ENCODE results near the gene DTNB.

The DTNB gene

DNA sequence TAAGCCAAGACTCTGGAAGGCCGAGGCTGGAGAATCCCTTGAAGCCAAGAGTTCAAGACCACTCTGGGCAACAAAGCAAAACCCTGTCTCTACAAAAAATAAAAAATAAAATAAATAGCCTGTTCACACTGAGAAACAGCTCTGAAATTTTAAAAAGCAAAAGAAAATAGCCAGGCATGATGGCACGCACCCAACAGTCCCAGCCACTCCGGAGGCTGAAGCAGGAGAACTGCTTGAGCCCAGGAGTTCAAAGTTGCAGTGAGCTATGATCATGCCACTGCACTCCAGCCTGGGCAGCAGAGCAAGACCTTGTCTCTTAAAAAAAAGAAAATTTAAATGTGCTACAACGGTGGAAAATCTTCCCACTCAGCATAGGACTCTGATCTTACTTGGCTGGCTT is 52.7 kb downstream of the DTNB start:
- Histone ChIP-seq H3K27ac (ENCODE audit: extremely low read depth, low read depth, low read length) (no peak overlapping the region), H3K9me3 (ENCODE audit: control insufficient read depth, insufficient read depth, low read depth, low read length) (no peaks in the 10 kb centered on the region), H3K4me1 (ENCODE audit: control insufficient read depth, insufficient read depth, low read length) (peaks cover 26% of the 10 kb centered on the region), H3K36me3 (ENCODE audit: control insufficient read depth in 2 of 2, insufficient read depth in 1 of 2, low read length in 2 of 2) (peaks cover 3 to 4% of the 10 kb centered on the region in 2 experiments; a peak in 1 of 3 replicates), H3K4me3 (ENCODE audit: low read depth, low read length) (no peak overlapping the region)
- CTCF ChIA-PET, result interaction anchor here (0.5 to 4.0 kb wide), 3 partner anchors 14 to 189 kb away, joined by 3 to 33 read pairs (median 3); no protein-coding TSS in a partner anchor
- POLR2A ChIA-PET, result no interaction called here
- TF ChIP-seq GLI4 (tag by site-specific recombination; IDR thresholded peaks at IDR 0.05) (no peak), ZNF10 (tag by site-specific recombination; IDR thresholded peaks at IDR 0.05) (no peak), ZNF621 (tag by site-specific recombination; IDR thresholded peaks at IDR 0.05) (no peak), ZNF311 (tag by site-specific recombination; IDR thresholded peaks at IDR 0.05; ENCODE audit: borderline replicate concordance) (no peak), TCF7L2 (IDR thresholded peaks at IDR 0.05; ENCODE audit: borderline replicate concordance, low read depth, low read length) (no peak), ZBTB8A (tag by site-specific recombination; IDR thresholded peaks at IDR 0.05) (no peak), ZBTB7A (tag by site-specific recombination; IDR thresholded peaks at IDR 0.05; ENCODE audit: low read depth) (no peak), ZNF654 (tag by site-specific recombination; IDR thresholded peaks at IDR 0.05; ENCODE audit: low read depth) (no peak)

DNA sequence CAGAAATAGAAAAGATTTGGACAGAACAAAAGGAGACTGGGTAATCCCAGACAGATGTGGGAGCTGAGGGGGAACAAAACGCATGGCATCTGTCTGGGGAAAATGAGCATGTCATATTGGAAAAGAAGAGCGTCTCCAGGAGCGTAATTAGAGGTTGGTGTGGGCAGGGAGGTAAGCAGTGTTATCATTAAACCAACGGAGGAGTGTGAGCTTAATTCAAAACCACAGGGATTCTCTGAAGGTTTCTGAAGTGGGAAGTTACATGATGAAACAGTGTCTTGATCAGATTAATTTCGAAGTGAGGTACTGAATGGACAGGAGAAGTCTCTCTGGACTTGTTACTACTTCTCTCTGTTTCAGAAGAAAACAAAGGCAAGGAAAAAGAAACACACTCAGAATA is 53.3 kb downstream of the DTNB start:
- Histone ChIP-seq H3K4me1 (ENCODE audit: control insufficient read depth, insufficient read depth, low read length) (peaks cover 26% of the 10 kb centered on the region), H3K4me3 (ENCODE audit: low read depth, low read length) (no peak overlapping the region), H3K27ac (ENCODE audit: extremely low read depth, low read depth, low read length) (no peak overlapping the region), H3K36me3 (ENCODE audit: control insufficient read depth in 2 of 2, insufficient read depth in 1 of 2, low read length in 2 of 2) (no peaks in the 10 kb centered on the region), H3K9me3 (ENCODE audit: control insufficient read depth, insufficient read depth, low read depth, low read length) (no peaks in the 10 kb centered on the region)
- ChIA-PET POLR2A (no interaction called here), CTCF (interaction anchor here (0.5 to 4.0 kb wide), 3 partner anchors 13 to 189 kb away, joined by 3 to 33 read pairs (median 3); no protein-coding TSS in a partner anchor)
- TF ChIP-seq, protein P1, sequence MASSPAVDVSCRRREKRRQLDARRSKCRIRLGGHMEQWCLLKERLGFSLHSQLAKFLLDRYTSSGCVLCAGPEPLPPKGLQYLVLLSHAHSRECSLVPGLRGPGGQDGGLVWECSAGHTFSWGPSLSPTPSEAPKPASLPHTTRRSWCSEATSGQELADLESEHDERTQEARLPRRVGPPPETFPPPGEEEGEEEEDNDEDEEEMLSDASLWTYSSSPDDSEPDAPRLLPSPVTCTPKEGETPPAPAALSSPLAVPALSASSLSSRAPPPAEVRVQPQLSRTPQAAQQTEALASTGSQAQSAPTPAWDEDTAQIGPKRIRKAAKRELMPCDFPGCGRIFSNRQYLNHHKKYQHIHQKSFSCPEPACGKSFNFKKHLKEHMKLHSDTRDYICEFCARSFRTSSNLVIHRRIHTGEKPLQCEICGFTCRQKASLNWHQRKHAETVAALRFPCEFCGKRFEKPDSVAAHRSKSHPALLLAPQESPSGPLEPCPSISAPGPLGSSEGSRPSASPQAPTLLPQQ (tag by site-specific recombination; IDR thresholded peaks at IDR 0.05), result no peak
- no peak for TF ChIP-seq ZNF133 (tag by site-specific recombination; IDR thresholded peaks at IDR 0.05)
- TF ChIP-seq ZFP69B (tag by site-specific recombination; IDR thresholded peaks at IDR 0.05), result no peak
- TF ChIP-seq ZNF664 (tag by site-specific recombination; IDR thresholded peaks at IDR 0.05), result no peak
- TF ChIP-seq ZNF501 (tag by site-specific recombination; IDR thresholded peaks at IDR 0.05), result no peak
- peak; percentile 80 for TF ChIP-seq OSR2 (tag by site-specific recombination; IDR thresholded peaks at IDR 0.05)
- no peak for TF ChIP-seq ZNF747 (tag by site-specific recombination; IDR thresholded peaks at IDR 0.05)
- TF ChIP-seq KLF1 (tag by site-specific recombination; IDR thresholded peaks at IDR 0.05), result no peak
- no peak for TF ChIP-seq ZIC2 (tag by site-specific recombination; IDR thresholded peaks at IDR 0.05)
- TF ChIP-seq GLIS1 (tag by site-specific recombination; IDR thresholded peaks at IDR 0.05), result peak; percentile 65
- TF ChIP-seq ZNF175 (tag by site-specific recombination; IDR thresholded peaks at IDR 0.05), result no peak
- no peak for TF ChIP-seq ZBTB7A (tag by site-specific recombination; IDR thresholded peaks at IDR 0.05; ENCODE audit: low read depth)
- TF ChIP-seq ZNF274 (IDR thresholded peaks at IDR 0.05; ENCODE audit: low read length), result no peak
- TF ChIP-seq ZNF274 (tag by site-specific recombination; IDR thresholded peaks at IDR 0.05; ENCODE audit: borderline replicate concordance), result no peak
- TF ChIP-seq ZNF157 (tag by site-specific recombination; IDR thresholded peaks at IDR 0.05), result no peak
- peak; percentile 89 for TF ChIP-seq WT1 (tag by site-specific recombination; IDR thresholded peaks at IDR 0.05)
- peak; percentile 68 for TF ChIP-seq ZFHX2 (tag by site-specific recombination; conservative IDR thresholded peaks at IDR 0.05)
- TF ChIP-seq HOXC10 (CRISPR knock-in tag; IDR thresholded peaks at IDR 0.05), result no peak
- TF ChIP-seq SCRT2 (tag by site-specific recombination; IDR thresholded peaks at IDR 0.05), result no peak
- no peak for TF ChIP-seq HOXA7 (CRISPR knock-in tag; IDR thresholded peaks at IDR 0.05; ENCODE audit: borderline replicate concordance)
- no peak for TF ChIP-seq ZNF335 (tag by site-specific recombination; conservative IDR thresholded peaks at IDR 0.05)
- no peak for TF ChIP-seq ZNF354C (tag by site-specific recombination; IDR thresholded peaks at IDR 0.05; ENCODE audit: borderline replicate concordance, low read depth)
- TF ChIP-seq ZNF174 (tag by site-specific recombination; IDR thresholded peaks at IDR 0.05), result no peak
- no peak for TF ChIP-seq BCL6B (tag by site-specific recombination; IDR thresholded peaks at IDR 0.05)
- TF ChIP-seq KLF8 (tag by site-specific recombination; IDR thresholded peaks at IDR 0.05), result peak; percentile 60
- TF ChIP-seq MYNN (tag by site-specific recombination; IDR thresholded peaks at IDR 0.05; ENCODE audit: borderline replicate concordance), result no peak
